ENCODE results near the gene LCA5.

Gene LCA5

DNA sequence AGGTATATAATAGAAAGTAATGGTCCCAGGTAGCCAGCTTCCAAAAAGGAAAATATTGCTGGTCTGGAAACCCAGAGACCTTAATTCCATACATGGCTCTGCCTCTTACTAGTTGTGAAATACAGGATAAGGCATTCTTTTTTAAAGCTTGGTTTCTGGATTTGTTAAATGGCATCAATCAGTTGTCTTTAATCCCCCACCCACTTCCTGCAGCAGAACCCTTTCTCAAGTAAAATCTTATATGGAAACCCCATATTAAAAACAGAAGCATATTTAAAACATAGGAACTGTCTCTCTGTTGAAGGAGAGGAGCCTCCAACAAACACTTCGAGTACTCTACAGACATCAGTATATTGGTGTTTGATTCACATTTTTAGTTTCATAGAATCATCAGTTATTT, 6.2 kb upstream of the LCA5 start:
- no peaks in the 10 kb centered on the region for H3K9me3 ChIP-seq (ENCODE audit: control insufficient read depth, insufficient read depth, low read depth, low read length)
- H3K36me3 ChIP-seq (ENCODE audit: control insufficient read depth in 2 of 2, insufficient read depth in 1 of 2, low read length in 2 of 2) = peaks cover 0 to 11% of the 10 kb centered on the region in 2 experiments; a peak in 1 of 3 replicates
- no peak overlapping the region for H3K27ac ChIP-seq (ENCODE audit: extremely low read depth, low read depth, low read length)
- H3K4me1 ChIP-seq (ENCODE audit: control insufficient read depth, insufficient read depth, low read length) = peaks cover 15% of the 10 kb centered on the region
- TF ChIP-seq, protein P1, sequence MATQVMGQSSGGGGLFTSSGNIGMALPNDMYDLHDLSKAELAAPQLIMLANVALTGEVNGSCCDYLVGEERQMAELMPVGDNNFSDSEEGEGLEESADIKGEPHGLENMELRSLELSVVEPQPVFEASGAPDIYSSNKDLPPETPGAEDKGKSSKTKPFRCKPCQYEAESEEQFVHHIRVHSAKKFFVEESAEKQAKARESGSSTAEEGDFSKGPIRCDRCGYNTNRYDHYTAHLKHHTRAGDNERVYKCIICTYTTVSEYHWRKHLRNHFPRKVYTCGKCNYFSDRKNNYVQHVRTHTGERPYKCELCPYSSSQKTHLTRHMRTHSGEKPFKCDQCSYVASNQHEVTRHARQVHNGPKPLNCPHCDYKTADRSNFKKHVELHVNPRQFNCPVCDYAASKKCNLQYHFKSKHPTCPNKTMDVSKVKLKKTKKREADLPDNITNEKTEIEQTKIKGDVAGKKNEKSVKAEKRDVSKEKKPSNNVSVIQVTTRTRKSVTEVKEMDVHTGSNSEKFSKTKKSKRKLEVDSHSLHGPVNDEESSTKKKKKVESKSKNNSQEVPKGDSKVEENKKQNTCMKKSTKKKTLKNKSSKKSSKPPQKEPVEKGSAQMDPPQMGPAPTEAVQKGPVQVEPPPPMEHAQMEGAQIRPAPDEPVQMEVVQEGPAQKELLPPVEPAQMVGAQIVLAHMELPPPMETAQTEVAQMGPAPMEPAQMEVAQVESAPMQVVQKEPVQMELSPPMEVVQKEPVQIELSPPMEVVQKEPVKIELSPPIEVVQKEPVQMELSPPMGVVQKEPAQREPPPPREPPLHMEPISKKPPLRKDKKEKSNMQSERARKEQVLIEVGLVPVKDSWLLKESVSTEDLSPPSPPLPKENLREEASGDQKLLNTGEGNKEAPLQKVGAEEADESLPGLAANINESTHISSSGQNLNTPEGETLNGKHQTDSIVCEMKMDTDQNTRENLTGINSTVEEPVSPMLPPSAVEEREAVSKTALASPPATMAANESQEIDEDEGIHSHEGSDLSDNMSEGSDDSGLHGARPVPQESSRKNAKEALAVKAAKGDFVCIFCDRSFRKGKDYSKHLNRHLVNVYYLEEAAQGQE (tag by site-specific recombination; IDR thresholded peaks at IDR 0.05) = no peak
- TF ChIP-seq ZNF112 (tag by site-specific recombination; IDR thresholded peaks at IDR 0.05) (no peak), ZNF549 (tag by site-specific recombination; IDR thresholded peaks at IDR 0.05) (no peak), ZNF621 (tag by site-specific recombination; IDR thresholded peaks at IDR 0.05) (no peak), ZNF707 (tag by site-specific recombination; IDR thresholded peaks at IDR 0.05) (no peak), ZNF221 (tag by site-specific recombination; IDR thresholded peaks at IDR 0.05; ENCODE audit: borderline replicate concordance) (no peak), ZNF10 (tag by site-specific recombination; IDR thresholded peaks at IDR 0.05) (no peak), ZFP37 (tag by site-specific recombination; IDR thresholded peaks at IDR 0.05) (no peak), ZFP69B (tag by site-specific recombination; IDR thresholded peaks at IDR 0.05) (no peak), KLF8 (tag by site-specific recombination; IDR thresholded peaks at IDR 0.05) (no peak), ZBTB7A (tag by site-specific recombination; IDR thresholded peaks at IDR 0.05; ENCODE audit: low read depth) (no peak), ZNF560 (tag by site-specific recombination; IDR thresholded peaks at IDR 0.05; ENCODE audit: borderline replicate concordance) (no peak), IKZF3 (tag by site-specific recombination; IDR thresholded peaks at IDR 0.05) (no peak), ZNF660 (tag by site-specific recombination; IDR thresholded peaks at IDR 0.05) (no peak), ZNF677 (tag by site-specific recombination; IDR thresholded peaks at IDR 0.05) (no peak)
- TF ChIP-seq, protein P2, sequence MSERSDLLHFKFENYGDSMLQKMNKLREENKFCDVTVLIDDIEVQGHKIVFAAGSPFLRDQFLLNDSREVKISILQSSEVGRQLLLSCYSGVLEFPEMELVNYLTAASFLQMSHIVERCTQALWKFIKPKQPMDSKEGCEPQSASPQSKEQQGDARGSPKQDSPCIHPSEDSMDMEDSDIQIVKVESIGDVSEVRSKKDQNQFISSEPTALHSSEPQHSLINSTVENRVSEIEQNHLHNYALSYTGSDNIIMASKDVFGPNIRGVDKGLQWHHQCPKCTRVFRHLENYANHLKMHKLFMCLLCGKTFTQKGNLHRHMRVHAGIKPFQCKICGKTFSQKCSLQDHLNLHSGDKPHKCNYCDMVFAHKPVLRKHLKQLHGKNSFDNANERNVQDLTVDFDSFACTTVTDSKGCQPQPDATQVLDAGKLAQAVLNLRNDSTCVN (tag by site-specific recombination; optimal IDR thresholded peaks at IDR 0.05) = no peak
- TF ChIP-seq, protein P3, sequence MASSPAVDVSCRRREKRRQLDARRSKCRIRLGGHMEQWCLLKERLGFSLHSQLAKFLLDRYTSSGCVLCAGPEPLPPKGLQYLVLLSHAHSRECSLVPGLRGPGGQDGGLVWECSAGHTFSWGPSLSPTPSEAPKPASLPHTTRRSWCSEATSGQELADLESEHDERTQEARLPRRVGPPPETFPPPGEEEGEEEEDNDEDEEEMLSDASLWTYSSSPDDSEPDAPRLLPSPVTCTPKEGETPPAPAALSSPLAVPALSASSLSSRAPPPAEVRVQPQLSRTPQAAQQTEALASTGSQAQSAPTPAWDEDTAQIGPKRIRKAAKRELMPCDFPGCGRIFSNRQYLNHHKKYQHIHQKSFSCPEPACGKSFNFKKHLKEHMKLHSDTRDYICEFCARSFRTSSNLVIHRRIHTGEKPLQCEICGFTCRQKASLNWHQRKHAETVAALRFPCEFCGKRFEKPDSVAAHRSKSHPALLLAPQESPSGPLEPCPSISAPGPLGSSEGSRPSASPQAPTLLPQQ (tag by site-specific recombination; IDR thresholded peaks at IDR 0.05) = no peak
- TF ChIP-seq, protein P4, sequence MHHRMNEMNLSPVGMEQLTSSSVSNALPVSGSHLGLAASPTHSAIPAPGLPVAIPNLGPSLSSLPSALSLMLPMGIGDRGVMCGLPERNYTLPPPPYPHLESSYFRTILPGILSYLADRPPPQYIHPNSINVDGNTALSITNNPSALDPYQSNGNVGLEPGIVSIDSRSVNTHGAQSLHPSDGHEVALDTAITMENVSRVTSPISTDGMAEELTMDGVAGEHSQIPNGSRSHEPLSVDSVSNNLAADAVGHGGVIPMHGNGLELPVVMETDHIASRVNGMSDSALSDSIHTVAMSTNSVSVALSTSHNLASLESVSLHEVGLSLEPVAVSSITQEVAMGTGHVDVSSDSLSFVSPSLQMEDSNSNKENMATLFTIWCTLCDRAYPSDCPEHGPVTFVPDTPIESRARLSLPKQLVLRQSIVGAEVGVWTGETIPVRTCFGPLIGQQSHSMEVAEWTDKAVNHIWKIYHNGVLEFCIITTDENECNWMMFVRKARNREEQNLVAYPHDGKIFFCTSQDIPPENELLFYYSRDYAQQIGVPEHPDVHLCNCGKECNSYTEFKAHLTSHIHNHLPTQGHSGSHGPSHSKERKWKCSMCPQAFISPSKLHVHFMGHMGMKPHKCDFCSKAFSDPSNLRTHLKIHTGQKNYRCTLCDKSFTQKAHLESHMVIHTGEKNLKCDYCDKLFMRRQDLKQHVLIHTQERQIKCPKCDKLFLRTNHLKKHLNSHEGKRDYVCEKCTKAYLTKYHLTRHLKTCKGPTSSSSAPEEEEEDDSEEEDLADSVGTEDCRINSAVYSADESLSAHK (tag by site-specific recombination; IDR thresholded peaks at IDR 0.05) = no peak
- TF ChIP-seq, protein P5, sequence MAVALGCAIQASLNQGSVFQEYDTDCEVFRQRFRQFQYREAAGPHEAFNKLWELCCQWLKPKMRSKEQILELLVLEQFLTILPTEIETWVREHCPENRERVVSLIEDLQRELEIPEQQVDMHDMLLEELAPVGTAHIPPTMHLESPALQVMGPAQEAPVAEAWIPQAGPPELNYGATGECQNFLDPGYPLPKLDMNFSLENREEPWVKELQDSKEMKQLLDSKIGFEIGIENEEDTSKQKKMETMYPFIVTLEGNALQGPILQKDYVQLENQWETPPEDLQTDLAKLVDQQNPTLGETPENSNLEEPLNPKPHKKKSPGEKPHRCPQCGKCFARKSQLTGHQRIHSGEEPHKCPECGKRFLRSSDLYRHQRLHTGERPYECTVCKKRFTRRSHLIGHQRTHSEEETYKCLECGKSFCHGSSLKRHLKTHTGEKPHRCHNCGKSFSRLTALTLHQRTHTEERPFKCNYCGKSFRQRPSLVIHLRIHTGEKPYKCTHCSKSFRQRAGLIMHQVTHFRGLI (tag by site-specific recombination; IDR thresholded peaks at IDR 0.05) = no peak
- TF ChIP-seq, protein P6, sequence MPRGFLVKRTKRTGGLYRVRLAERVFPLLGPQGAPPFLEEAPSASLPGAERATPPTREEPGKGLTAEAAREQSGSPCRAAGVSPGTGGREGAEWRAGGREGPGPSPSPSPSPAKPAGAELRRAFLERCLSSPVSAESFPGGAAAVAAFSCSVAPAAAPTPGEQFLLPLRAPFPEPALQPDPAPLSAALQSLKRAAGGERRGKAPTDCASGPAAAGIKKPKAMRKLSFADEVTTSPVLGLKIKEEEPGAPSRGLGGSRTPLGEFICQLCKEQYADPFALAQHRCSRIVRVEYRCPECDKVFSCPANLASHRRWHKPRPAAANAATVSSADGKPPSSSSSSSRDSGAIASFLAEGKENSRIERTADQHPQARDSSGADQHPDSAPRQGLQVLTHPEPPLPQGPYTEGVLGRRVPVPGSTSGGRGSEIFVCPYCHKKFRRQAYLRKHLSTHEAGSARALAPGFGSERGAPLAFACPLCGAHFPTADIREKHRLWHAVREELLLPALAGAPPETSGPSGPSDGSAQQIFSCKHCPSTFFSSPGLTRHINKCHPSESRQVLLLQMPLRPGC (tag by site-specific recombination; IDR thresholded peaks at IDR 0.05) = no peak
- POLR2A ChIA-PET = no interaction called here
- H3K4me3 ChIP-seq (ENCODE audit: low read depth, low read length) = no peak overlapping the region
- CTCF ChIA-PET = interaction anchor here (0.8 kb wide), 1 partner anchor 495 kb away, joined by 3 read pairs; no protein-coding TSS in a partner anchor

Measured in HEK293 (cell line).